PFSK-1 (cell line): ENCODE data around the gene LITAFD.

Source experiments
- FOXP2 ChIP-seq: optimal IDR thresholded peaks from 2 replicates; pipeline ENCODE3; 2011; ENCODE audit warnings: borderline replicate concordance, control low read depth, inconsistent platforms; ENCODE audit not compliant: insufficient read depth; ENCODE audit errors: extremely low read length, extremely low read depth
- POLR2AphosphoS5 ChIP-seq: IDR thresholded peaks from 2 replicates; pipeline ENCODE4 v1.6.1; 2012; ENCODE audit warnings: low read depth, mild to moderate bottlenecking, control low read depth, low read length, moderate library complexity
- REST ChIP-seq, 2 experiments: IDR thresholded peaks; 2 replicates each; pipeline versions ENCODE4 v1.6.1 to v1.8.0; 2011 to 2012; ENCODE audit warnings: low read depth in 2 of 2, low read length in 2 of 2, control low read depth in 1 of 2, inconsistent platforms in 1 of 2, mild to moderate bottlenecking in 1 of 2, moderate library complexity in 1 of 2; ENCODE audit not compliant: insufficient read depth in 1 of 2
- SIN3A ChIP-seq: IDR thresholded peaks from 2 replicates; pipeline ENCODE4 v1.6.1; 2012; ENCODE audit warnings: mild to moderate bottlenecking, low read length, moderate library complexity, borderline replicate concordance; ENCODE audit not compliant: insufficient read depth
- TAF1 ChIP-seq: IDR thresholded peaks from 2 replicates; pipeline ENCODE4 v1.6.1; 2012; ENCODE audit warnings: low read length, control low read depth, borderline replicate concordance; ENCODE audit not compliant: insufficient read depth

The LITAFD gene

DNA sequence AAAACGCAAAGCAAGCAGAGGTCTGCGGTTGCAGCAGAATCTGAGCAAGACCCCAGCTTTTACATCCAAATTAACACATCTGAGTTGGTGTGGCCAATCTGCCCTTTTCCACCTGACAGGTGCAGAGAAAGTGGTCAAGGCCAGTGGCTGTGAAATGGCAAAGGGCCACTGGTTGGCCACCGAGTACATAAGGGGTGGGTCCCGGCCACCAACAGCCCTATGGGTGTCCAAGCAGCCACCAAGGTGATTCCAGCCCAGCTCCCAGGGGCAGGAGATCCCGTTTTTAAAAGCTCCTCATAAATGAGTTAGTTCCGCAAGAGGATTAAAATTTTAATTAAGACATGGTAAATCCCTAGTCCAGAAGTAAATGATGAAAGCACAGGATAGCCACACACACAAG is 52.5 kb downstream of the LITAFD start:
- TF ChIP-seq POLR2AphosphoS5 (no peak), REST (IDR thresholded peaks at IDR 0.05; ENCODE audit: insufficient read depth in 1 of 2, low read depth in 2 of 2, low read length in 2 of 2) (no peak), SIN3A (no peak), TAF1 (no peak), FOXP2 (no peak)
